Activated CD4-positive, alpha-beta memory T cell treated with anti-CD3 and anti-CD28 coated beads, Interleukin-2, amount 10 ng/mL, durations not matched to agents 7 days and 5 days (primary cell): Measurements from ENCODE around the gene RAVER2. TPM values are rescaled to one million over a fixed set of nuclear protein-coding genes. Genes with fewer than 3 reads are reported as not detected.
"Not testable (repeated sequence)": the region's sequence is repeated elsewhere in the genome, so short reads cannot be mapped to it uniquely, and the experiment has no call there.

Source experiments
- CTCF ChIA-PET: fragments of 350-600 bp; sonication (Branson Sonifier 250); formaldehyde crosslinking; loops from one replicate; lab custom pipeline; 2021; ENCODE audit warnings: antibody characterized with exemption, inconsistent platforms; lab: Charles Lee
- POLR2A ChIA-PET: fragments of 350-600 bp; sonication (Branson Sonifier 250); formaldehyde crosslinking; loops from one replicate; lab custom pipeline; 2021; ENCODE audit warnings: antibody characterized with exemption; lab: Charles Lee
- DNase-seq: peaks from one replicate; pipeline ENCODE4 v3.0.0-alpha.2; 2020
- H3K27ac Mint-ChIP-seq: one replicate; pipeline ENCODE4 v1.8.0; 2021; ENCODE audit warnings: mild to moderate bottlenecking, mixed read lengths
- H3K27me3 Mint-ChIP-seq: one replicate; pipeline ENCODE4 v1.8.0; 2021; ENCODE audit warnings: mixed read lengths
- H3K36me3 Mint-ChIP-seq: one replicate; pipeline ENCODE4 v1.8.0; 2021; ENCODE audit warnings: low read depth, mixed read lengths
- H3K4me1 Mint-ChIP-seq: one replicate; pipeline ENCODE4 v1.8.0; 2021; ENCODE audit warnings: mixed read lengths
- H3K4me3 Mint-ChIP-seq: one replicate; pipeline ENCODE4 v1.8.0; 2021; ENCODE audit warnings: mild to moderate bottlenecking, mixed read lengths
- H3K9me3 Mint-ChIP-seq: one replicate; pipeline ENCODE4 v1.8.0; 2021; ENCODE audit warnings: mixed read lengths
- total RNA-seq, 2 experiments: library from RNA; stranded (reverse); gene quantifications; one replicate each; pipeline ENCODE4 v1.2.3, GENCODE V29; 2021

Gene RAVER2
- total RNA-seq, 2 experiments from 2014 or later, result 1.6 to 1.8 TPM

GRCh38 chr1:64790832-64791487, 46.1 kb downstream of the RAVER2 start:
- CTCF ChIA-PET, result no interaction called here
- H3K27me3 Mint-ChIP-seq, result no peaks in the 10 kb centered on the region

GRCh38 chr1:64798872-64799271, 54.0 kb downstream of the RAVER2 start:
- no peaks in the 10 kb centered on the region for H3K27me3 Mint-ChIP-seq
- peaks cover 2% of the 10 kb centered on the region for H3K9me3 Mint-ChIP-seq
- POLR2A ChIA-PET, result interaction anchor here (1.2 kb wide), 1 partner anchor 168 kb away, joined by 3 read pairs; no protein-coding TSS in a partner anchor
- H3K27ac Mint-ChIP-seq, result no peak overlapping the region
- H3K4me3 Mint-ChIP-seq, result no peak overlapping the region
- H3K4me1 Mint-ChIP-seq, result no peaks in the 10 kb centered on the region
- CTCF ChIA-PET, result interaction anchor here (0.6 to 0.8 kb wide), 2 partner anchors 136 to 642 kb away, joined by 3 to 4 read pairs; no protein-coding TSS in a partner anchor
- no peak for DNase-seq
- H3K36me3 Mint-ChIP-seq, result no peaks in the 10 kb centered on the region

More at GRCh38 chr1:64790832-64791487, 46.1 kb downstream of the RAVER2 start:
- no peak overlapping the region for H3K4me3 Mint-ChIP-seq
- peaks cover 11% of the 10 kb centered on the region for H3K9me3 Mint-ChIP-seq
- no peaks in the 10 kb centered on the region for H3K4me1 Mint-ChIP-seq
- peaks cover 5% of the 10 kb centered on the region for H3K36me3 Mint-ChIP-seq
- DNase-seq, result no peak
- no peak overlapping the region for H3K27ac Mint-ChIP-seq
- POLR2A ChIA-PET, result no interaction called here

GRCh38 chr1:64801851-64802523, 57.1 kb downstream of the RAVER2 start:
- peaks cover 2% of the 10 kb centered on the region for H3K9me3 Mint-ChIP-seq
- H3K36me3 Mint-ChIP-seq, result no peaks in the 10 kb centered on the region
- no peaks in the 10 kb centered on the region for H3K27me3 Mint-ChIP-seq
- DNase-seq, result no peak
- no peak overlapping the region for H3K27ac Mint-ChIP-seq
- POLR2A ChIA-PET, result no interaction called here
- no peaks in the 10 kb centered on the region for H3K4me1 Mint-ChIP-seq
- CTCF ChIA-PET, result no interaction called here
- no peak overlapping the region for H3K4me3 Mint-ChIP-seq

- ChIA-PET POLR2A (no interaction called here), CTCF (no interaction called here)
- Mint-ChIP-seq H3K36me3 (no peaks in the 10 kb centered on the region), H3K9me3 (no peaks in the 10 kb centered on the region), H3K27me3 (no peaks in the 10 kb centered on the region), H3K4me3 (no peak overlapping the region), H3K4me1 (no peaks in the 10 kb centered on the region), H3K27ac (no peak overlapping the region)
- no peak for DNase-seq
Observed at GRCh38 chr1:64809309-64809708, 64.4 kb downstream of the RAVER2 start.

- POLR2A ChIA-PET, result no interaction called here
- Mint-ChIP-seq H3K27me3 (no peaks in the 10 kb centered on the region), H3K36me3 (no peaks in the 10 kb centered on the region), H3K4me3 (no peak overlapping the region), H3K4me1 (no peaks in the 10 kb centered on the region), H3K9me3 (no peaks in the 10 kb centered on the region), H3K27ac (no peak overlapping the region)
- no peak for DNase-seq
- CTCF ChIA-PET, result no interaction called here
Observed at GRCh38 chr1:64810001-64810400, 65.1 kb downstream of the RAVER2 start.

- CTCF ChIA-PET, result no interaction called here
- DNase-seq, result no peak
- no peak overlapping the region for H3K27ac Mint-ChIP-seq
- no peaks in the 10 kb centered on the region for H3K9me3 Mint-ChIP-seq
- H3K4me1 Mint-ChIP-seq, result no peaks in the 10 kb centered on the region
- no peaks in the 10 kb centered on the region for H3K27me3 Mint-ChIP-seq
- H3K36me3 Mint-ChIP-seq, result no peaks in the 10 kb centered on the region
- POLR2A ChIA-PET, result no interaction called here
- H3K4me3 Mint-ChIP-seq, result no peak overlapping the region
Observed at GRCh38 chr1:64811131-64811530, 66.3 kb downstream of the RAVER2 start.

GRCh38 chr1:64814427-64814826, 69.6 kb downstream of the RAVER2 start:
- DNase-seq, result no peak
- ChIA-PET CTCF (no interaction called here), POLR2A (no interaction called here)
- Mint-ChIP-seq H3K4me1 (peaks cover 7% of the 10 kb centered on the region), H3K27me3 (no peaks in the 10 kb centered on the region), H3K4me3 (no peak overlapping the region), H3K27ac (no peak overlapping the region), H3K36me3 (peaks cover 3% of the 10 kb centered on the region), H3K9me3 (peaks cover 4% of the 10 kb centered on the region)

GRCh38 chr1:64817364-64817763, 72.5 kb downstream of the RAVER2 start:
- H3K4me1 Mint-ChIP-seq, POLR2A ChIA-PET, H3K27me3 Mint-ChIP-seq, DNase-seq, CTCF ChIA-PET, H3K9me3 Mint-ChIP-seq, H3K27ac Mint-ChIP-seq, H3K36me3 Mint-ChIP-seq, H3K4me3 Mint-ChIP-seq: not testable (repeated sequence)

GRCh38 chr1:64820572-64820971, 75.7 kb downstream of the RAVER2 start:
- H3K27ac Mint-ChIP-seq, H3K4me3 Mint-ChIP-seq, H3K27me3 Mint-ChIP-seq, H3K36me3 Mint-ChIP-seq, H3K9me3 Mint-ChIP-seq, CTCF ChIA-PET, POLR2A ChIA-PET, DNase-seq, H3K4me1 Mint-ChIP-seq: not testable (repeated sequence)

- Mint-ChIP-seq H3K36me3 (no peaks in the 10 kb centered on the region), H3K4me1 (peaks cover 18% of the 10 kb centered on the region), H3K9me3 (peaks cover under 1% of the 10 kb centered on the region), H3K4me3 (no peak overlapping the region), H3K27ac (no peak overlapping the region), H3K27me3 (peaks cover 2% of the 10 kb centered on the region)
- ChIA-PET CTCF (interaction anchor here (1.0 to 1.6 kb wide), 6 partner anchors 36 to 159 kb away, joined by 3 to 5 read pairs (median 4); no protein-coding TSS in a partner anchor), POLR2A (no interaction called here)
- no peak for DNase-seq
Observed at GRCh38 chr1:64822621-64823020, 77.7 kb downstream of the RAVER2 start.

GRCh38 chr1:64823691-64824476, 79.0 kb downstream of the RAVER2 start:
- Mint-ChIP-seq H3K9me3 (no peaks in the 10 kb centered on the region), H3K27ac (no peak overlapping the region), H3K4me3 (no peak overlapping the region), H3K36me3 (peaks cover 3% of the 10 kb centered on the region), H3K27me3 (peaks cover 2% of the 10 kb centered on the region), H3K4me1 (peaks cover 29% of the 10 kb centered on the region)
- CTCF ChIA-PET, result interaction anchor here (0.6 to 1.6 kb wide), 21 partner anchors 9 to 995 kb away, joined by 3 to 9 read pairs (median 3); no protein-coding TSS in a partner anchor
- POLR2A ChIA-PET, result interaction anchor here (0.7 kb wide), 1 partner anchor 21 kb away, joined by 3 read pairs; no protein-coding TSS in a partner anchor
- peak; percentile 61 for DNase-seq

GRCh38 chr1:64826991-64827390, 82.1 kb downstream of the RAVER2 start:
- Mint-ChIP-seq H3K27me3 (peaks cover 2% of the 10 kb centered on the region), H3K9me3 (no peaks in the 10 kb centered on the region), H3K4me3 (peak overlapping the region; percentile 53), H3K27ac (peak overlapping the region; percentile 81), H3K4me1 (peaks cover 42% of the 10 kb centered on the region), H3K36me3 (peaks cover 12% of the 10 kb centered on the region)
- ChIA-PET POLR2A (interaction anchor here (1.0 to 2.1 kb wide), 5 partner anchors 135 to 248 kb away, joined by 3 to 11 read pairs (median 4); partner anchors contain the start of gene JAK1), CTCF (interaction anchor here (0.7 to 1.9 kb wide), 5 partner anchors 11 to 581 kb away, joined by 3 to 8 read pairs (median 4); no protein-coding TSS in a partner anchor)
- no peak for DNase-seq
